Panc1 (cell line): ENCODE data around the gene PEX10. TPM values are rescaled to one million over a fixed set of nuclear protein-coding genes. Genes with fewer than 3 reads are reported as not detected.

Source experiments
- ATAC-seq: fragments of 200-7000 bp; cut with Tn5 transposase; 2 replicates; pipeline ENCODE4 v1.9.1; 2020; ENCODE audit warnings: mild to moderate bottlenecking, moderate library complexity
- Bru-seq: library from RNA; stranded (reverse); fragments of 400-500 nt; gene quantifications from one replicate; lab custom pipeline; 2021; lab: Mats Ljungman, UMichigan
- BruChase-seq, 2 experiments: library from RNA; stranded (reverse); fragments of 400-500 nt; gene quantifications; one replicate each; lab custom pipeline; 2021; lab: Mats Ljungman, UMichigan
- BruUV-seq: library from RNA; stranded (reverse); fragments of 400-500 nt; replicated peaks from 2 replicates; lab custom pipeline; 2021; lab: Mats Ljungman, UMichigan
- CTCF ChIA-PET: fragments of 300-600 bp; sonication (Branson Sonifier 250); formaldehyde crosslinking; loops from one replicate; lab custom pipeline; 2022; ENCODE audit warnings: antibody characterized with exemption; lab: Charles Lee
- POLR2A ChIA-PET: fragments of 300-600 bp; sonication (Branson Sonifier 250); formaldehyde crosslinking; loops from one replicate; lab custom pipeline; 2022; ENCODE audit warnings: antibody characterized with exemption; lab: Charles Lee
- DNase-seq: peaks from one replicate; pipeline ENCODE4 v3.0.0-alpha.2; 2010; ENCODE audit warnings: low read depth, low spot score
- H3K27ac ChIP-seq: 2 replicates; pipeline ENCODE4 v1.5.1; 2011; ENCODE audit warnings: mild to moderate bottlenecking, low read length, inconsistent platforms
- H3K27me3 ChIP-seq: fragments of 200-500 bp; sonication (Bioruptor generic); 2 replicates; pipeline ENCODE4 v1.6.0; 2014; ENCODE audit warnings: low read length, inconsistent platforms; ENCODE audit not compliant: control insufficient read depth, insufficient read depth
- H3K36me3 ChIP-seq: fragments of 200-500 bp; sonication (Bioruptor generic); 2 replicates; pipeline ENCODE4 v1.5.1; 2014; ENCODE audit warnings: inconsistent platforms, mild to moderate bottlenecking, low read length, moderate library complexity; ENCODE audit not compliant: control insufficient read depth, insufficient read depth
- H3K4me1 ChIP-seq: 2 replicates; pipeline ENCODE4 v1.5.1; 2011; ENCODE audit warnings: inconsistent platforms, mild to moderate bottlenecking, low read length, moderate library complexity; ENCODE audit not compliant: control insufficient read depth, insufficient read depth
- H3K4me3 ChIP-seq, 2 experiments: 2 replicates each; pipeline ENCODE4 v1.5.1; 2011 to 2012; ENCODE audit warnings: low read depth in 2 of 2, low read length in 2 of 2, mild to moderate bottlenecking in 2 of 2, inconsistent platforms in 1 of 2, moderate library complexity in 1 of 2
- H3K9me3 ChIP-seq: fragments of 200-500 bp; sonication (Bioruptor generic); 2 replicates; pipeline ENCODE4 v1.5.1; 2014; ENCODE audit warnings: low read depth, mild to moderate bottlenecking, inconsistent platforms, low read length, moderate library complexity; ENCODE audit not compliant: control insufficient read depth, insufficient read depth
- POLR2AphosphoS5 ChIP-seq: IDR thresholded peaks from 2 replicates; pipeline ENCODE4 v1.6.1; 2012; ENCODE audit warnings: mild to moderate bottlenecking, low read depth, low read length, moderate library complexity
- SIN3A ChIP-seq: IDR thresholded peaks from 2 replicates; pipeline ENCODE4 v1.6.1; 2012; ENCODE audit warnings: low read depth, mild to moderate bottlenecking, low read length, moderate library complexity, borderline replicate concordance; ENCODE audit not compliant: insufficient read depth
- TCF7L2 ChIP-seq: IDR thresholded peaks from 2 replicates; pipeline ENCODE4 v1.6.1; 2011; ENCODE audit warnings: mild to moderate bottlenecking, low read depth, low read length, inconsistent platforms
- in situ Hi-C: cut with HindIII; loops from 2 replicates; pipeline ENCODE4 v1.10.0; 2016; ENCODE audit warnings: low sequenced_read_pairs, low pct_unique_long_range_greater_than_20kb
- intact Hi-C: fragments of 100-400 bp; cut with micrococcal nuclease; formaldehyde crosslinking; loops from one replicate; pipeline ENCODE4 v1.10.0; 2022; ENCODE audit not compliant: unreplicated experiment
- long read RNA-seq: library from polyadenylated mRNA; unstranded; transcript quantifications from one replicate; pipeline ENCODE4 v2.0.0, GENCODE V29; 2021; ENCODE audit not compliant: unreplicated experiment
- polyA plus RNA-seq: library from polyadenylated mRNA; unstranded; fragments of >200 nt; gene quantifications from one replicate; pipeline ENCODE4 v1.2.1, GENCODE V29; 2012; ENCODE audit warnings: missing spikeins; ENCODE audit not compliant: insufficient read length
- total RNA-seq: library from RNA; stranded (reverse); gene quantifications from one replicate; pipeline ENCODE4 v1.2.1, GENCODE V29; 2021; ENCODE audit not compliant: unreplicated experiment
- TF ChIP-seq, protein P1 (sequence below): fragments of 450-650 bp; IDR thresholded peaks from 2 replicates; pipeline ENCODE4 v1.5.1; 2017; ENCODE audit warnings: mild to moderate bottlenecking
- TF ChIP-seq, protein P2 (sequence below), 2 experiments: IDR thresholded peaks; 2 replicates each; pipeline ENCODE4 v1.6.1; 2011 to 2012; ENCODE audit warnings: low read depth in 2 of 2, control low read depth in 1 of 2, low read length in 1 of 2, mild to moderate bottlenecking in 1 of 2, moderate library complexity in 1 of 2; ENCODE audit not compliant: insufficient read depth in 1 of 2

Gene PEX10
- total RNA-seq (49.8 TPM), Bru-seq, nascent RNA (percentile 63 among the genes with signal in this experiment), BruChase-seq, experiment 1, labeled RNA remaining after a 2-hour chase (percentile 63 among the genes with signal in this experiment), BruChase-seq, experiment 2, labeled RNA remaining after a 6-hour chase (percentile 78 among the genes with signal in this experiment)
- polyA plus RNA-seq = 69.0 TPM
- long read RNA-seq, transcript PEX10-202 (6 exons, 1,997 nt) = major isoform, 75 of 137 reads
- long read RNA-seq, partial matches to known transcripts = 6 of 137 reads
- long read RNA-seq, other reads (novel, unspliced or antisense) = 53 of 137 reads

GRCh38 chr1:2412395-2412772, at the start of gene PEX10:
Gene PEX10 (minus strand): TSS chr1:2412564. CDS start chr1:2412502, 62 bp downstream.
- BruUV-seq = no TSS peak
- Histone ChIP-seq H3K27ac (peak within 1 kb of the TSS; percentile 91), H3K27me3 (no peaks in the 10 kb centered on the region), H3K36me3 (no peaks in the 10 kb centered on the region), H3K4me3 (peak within 1 kb of the TSS; percentile 86 to 87), H3K4me1 (peaks cover 19% of the 10 kb centered on the region), H3K9me3 (no peaks in the 10 kb centered on the region)
- intact Hi-C loops = loop anchor here (2.0 to 10.0 kb wide), 2 partner anchors 62 to 134 kb away; partner anchors contain the start of gene PLCH2
- ATAC-seq (peak; percentile 89), DNase-seq (peak; percentile 72)
- in situ Hi-C loops = no loop called here
- ChIA-PET POLR2A (no interaction called here), CTCF (interaction anchor here (0.7 kb wide), 1 partner anchor 65 kb away, joined by 4 read pairs; no protein-coding TSS in a partner anchor)
- TF ChIP-seq POLR2AphosphoS5 = peak; percentile 33; the same call in 1 of the 2 replicates
- 0 out of 2 replicates have a peak, but pooled peaks have one; percentile 25 for TF ChIP-seq SIN3A
- TF ChIP-seq, protein P1, sequence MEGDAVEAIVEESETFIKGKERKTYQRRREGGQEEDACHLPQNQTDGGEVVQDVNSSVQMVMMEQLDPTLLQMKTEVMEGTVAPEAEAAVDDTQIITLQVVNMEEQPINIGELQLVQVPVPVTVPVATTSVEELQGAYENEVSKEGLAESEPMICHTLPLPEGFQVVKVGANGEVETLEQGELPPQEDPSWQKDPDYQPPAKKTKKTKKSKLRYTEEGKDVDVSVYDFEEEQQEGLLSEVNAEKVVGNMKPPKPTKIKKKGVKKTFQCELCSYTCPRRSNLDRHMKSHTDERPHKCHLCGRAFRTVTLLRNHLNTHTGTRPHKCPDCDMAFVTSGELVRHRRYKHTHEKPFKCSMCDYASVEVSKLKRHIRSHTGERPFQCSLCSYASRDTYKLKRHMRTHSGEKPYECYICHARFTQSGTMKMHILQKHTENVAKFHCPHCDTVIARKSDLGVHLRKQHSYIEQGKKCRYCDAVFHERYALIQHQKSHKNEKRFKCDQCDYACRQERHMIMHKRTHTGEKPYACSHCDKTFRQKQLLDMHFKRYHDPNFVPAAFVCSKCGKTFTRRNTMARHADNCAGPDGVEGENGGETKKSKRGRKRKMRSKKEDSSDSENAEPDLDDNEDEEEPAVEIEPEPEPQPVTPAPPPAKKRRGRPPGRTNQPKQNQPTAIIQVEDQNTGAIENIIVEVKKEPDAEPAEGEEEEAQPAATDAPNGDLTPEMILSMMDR = no peak

- ATAC-seq (no peak; the same call in 1 of the 2 replicates), DNase-seq (no peak)
- H3K36me3 ChIP-seq = no peaks in the 10 kb centered on the region
- H3K9me3 ChIP-seq = no peaks in the 10 kb centered on the region
- ChIA-PET POLR2A (no interaction called here), CTCF (no interaction called here)
- BruUV-seq = no TSS peak
- intact Hi-C loops (loop anchor here (10.0 kb wide), 1 partner anchor 84 kb away; no protein-coding TSS in a partner anchor), in situ Hi-C loops (no loop called here)
- H3K4me3 ChIP-seq = no peak overlapping the region
- H3K27ac ChIP-seq = peak overlapping the region; percentile 95
- TF ChIP-seq SIN3A (no peak), TCF7L2 (no peak; the same call in 1 of the 2 replicates), POLR2AphosphoS5 (no peak)
- TF ChIP-seq, protein P2, sequence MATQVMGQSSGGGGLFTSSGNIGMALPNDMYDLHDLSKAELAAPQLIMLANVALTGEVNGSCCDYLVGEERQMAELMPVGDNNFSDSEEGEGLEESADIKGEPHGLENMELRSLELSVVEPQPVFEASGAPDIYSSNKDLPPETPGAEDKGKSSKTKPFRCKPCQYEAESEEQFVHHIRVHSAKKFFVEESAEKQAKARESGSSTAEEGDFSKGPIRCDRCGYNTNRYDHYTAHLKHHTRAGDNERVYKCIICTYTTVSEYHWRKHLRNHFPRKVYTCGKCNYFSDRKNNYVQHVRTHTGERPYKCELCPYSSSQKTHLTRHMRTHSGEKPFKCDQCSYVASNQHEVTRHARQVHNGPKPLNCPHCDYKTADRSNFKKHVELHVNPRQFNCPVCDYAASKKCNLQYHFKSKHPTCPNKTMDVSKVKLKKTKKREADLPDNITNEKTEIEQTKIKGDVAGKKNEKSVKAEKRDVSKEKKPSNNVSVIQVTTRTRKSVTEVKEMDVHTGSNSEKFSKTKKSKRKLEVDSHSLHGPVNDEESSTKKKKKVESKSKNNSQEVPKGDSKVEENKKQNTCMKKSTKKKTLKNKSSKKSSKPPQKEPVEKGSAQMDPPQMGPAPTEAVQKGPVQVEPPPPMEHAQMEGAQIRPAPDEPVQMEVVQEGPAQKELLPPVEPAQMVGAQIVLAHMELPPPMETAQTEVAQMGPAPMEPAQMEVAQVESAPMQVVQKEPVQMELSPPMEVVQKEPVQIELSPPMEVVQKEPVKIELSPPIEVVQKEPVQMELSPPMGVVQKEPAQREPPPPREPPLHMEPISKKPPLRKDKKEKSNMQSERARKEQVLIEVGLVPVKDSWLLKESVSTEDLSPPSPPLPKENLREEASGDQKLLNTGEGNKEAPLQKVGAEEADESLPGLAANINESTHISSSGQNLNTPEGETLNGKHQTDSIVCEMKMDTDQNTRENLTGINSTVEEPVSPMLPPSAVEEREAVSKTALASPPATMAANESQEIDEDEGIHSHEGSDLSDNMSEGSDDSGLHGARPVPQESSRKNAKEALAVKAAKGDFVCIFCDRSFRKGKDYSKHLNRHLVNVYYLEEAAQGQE (IDR thresholded peaks at IDR 0.05; ENCODE audit: insufficient read depth in 1 of 2, low read depth in 2 of 2, low read length in 1 of 2) = peak in 1 of 2 experiments; percentile 20; a peak in 1 of 4 replicates
- H3K27me3 ChIP-seq = no peaks in the 10 kb centered on the region
- peaks cover 100% of the 10 kb centered on the region for H3K4me1 ChIP-seq
Measured at GRCh38 chr1:2460996-2461751, 48.8 kb upstream of the PEX10 start.
